SK-N-MC (cell line): ENCODE data around the gene PLA2G6.
"Not testable (repeated sequence)": the region's sequence is repeated elsewhere in the genome, so short reads cannot be mapped to it uniquely, and the experiment has no call there.

Source experiments
- DNase-seq: peaks from one replicate; pipeline ENCODE4 v3.0.0-alpha.2; 2011; ENCODE audit warnings: low read depth, low spot score
- H3K27ac ChIP-seq: fragments of 200-600 bp; sonication (generic); 2 replicates; pipeline ENCODE4 v1.5.1; 2016; ENCODE audit warnings: mixed run types
- H3K36me3 ChIP-seq: fragments of 200-600 bp; sonication (generic); 2 replicates; pipeline ENCODE4 v1.6.1; 2017; ENCODE audit warnings: antibody characterized with exemption, low read length, mixed read lengths; ENCODE audit not compliant: insufficient read depth
- H3K4me3 ChIP-seq: fragments of 200-600 bp; sonication (generic); 2 replicates; pipeline ENCODE4 v1.5.1; 2016
- H3K9ac ChIP-seq: fragments of 200-600 bp; sonication (generic); 2 replicates; pipeline ENCODE4 v1.8.0; 2017; ENCODE audit warnings: mixed run types, mixed read lengths; ENCODE audit not compliant: insufficient read length
- H3K9me3 ChIP-seq: fragments of 200-600 bp; sonication (generic); 2 replicates; pipeline ENCODE4 v1.6.1; 2017; ENCODE audit warnings: low read depth, mild to moderate bottlenecking, antibody characterized with exemption, low read length, moderate library complexity, mixed read lengths
- EZH2 ChIP-seq: fragments of 200-600 bp; sonication (generic); IDR thresholded peaks from one replicate; pipeline ENCODE4 v1.6.1; 2017; ENCODE audit warnings: antibody characterized with exemption
- FOXP2 ChIP-seq: optimal IDR thresholded peaks from 2 replicates; pipeline ENCODE3; 2011; ENCODE audit warnings: mild to moderate bottlenecking, moderate library complexity; ENCODE audit not compliant: insufficient read depth; ENCODE audit errors: extremely low read length, control extremely low read depth
- POLR2AphosphoS5 ChIP-seq: IDR thresholded peaks from 2 replicates; pipeline ENCODE4 v1.6.1; 2012; ENCODE audit warnings: mild to moderate bottlenecking, low read depth, low read length, borderline replicate concordance

The PLA2G6 gene

DNA sequence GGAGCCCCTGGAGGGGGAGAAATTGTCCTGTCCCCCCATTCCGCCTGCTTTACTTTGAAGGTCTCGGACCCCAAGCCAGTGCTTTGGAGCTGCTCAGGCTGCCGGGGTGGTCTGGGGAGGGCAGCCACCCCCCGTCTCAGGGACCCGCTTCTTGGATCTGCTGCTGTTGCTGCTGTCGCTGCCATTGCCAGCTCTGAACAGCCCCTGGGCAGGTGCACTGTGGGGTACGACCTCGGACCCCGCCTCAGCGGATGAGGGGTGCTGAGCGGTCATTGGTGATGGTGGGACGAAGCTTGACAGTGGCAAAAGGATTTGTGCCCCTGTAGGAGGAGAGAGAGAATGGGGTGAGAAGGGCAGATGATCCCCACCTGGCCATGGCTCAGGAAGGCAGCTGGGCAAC lies 96.6 kb downstream of the PLA2G6 start:
- no peaks in the 10 kb centered on the region for H3K9me3 ChIP-seq
- no peak overlapping the region for H3K4me3 ChIP-seq
- no peak overlapping the region for H3K27ac ChIP-seq
- DNase-seq, result no peak
- H3K36me3 ChIP-seq, result no peaks in the 10 kb centered on the region
- TF ChIP-seq EZH2 (no peak), FOXP2 (no peak), POLR2AphosphoS5 (no peak)
- no peak overlapping the region for H3K9ac ChIP-seq

DNA sequence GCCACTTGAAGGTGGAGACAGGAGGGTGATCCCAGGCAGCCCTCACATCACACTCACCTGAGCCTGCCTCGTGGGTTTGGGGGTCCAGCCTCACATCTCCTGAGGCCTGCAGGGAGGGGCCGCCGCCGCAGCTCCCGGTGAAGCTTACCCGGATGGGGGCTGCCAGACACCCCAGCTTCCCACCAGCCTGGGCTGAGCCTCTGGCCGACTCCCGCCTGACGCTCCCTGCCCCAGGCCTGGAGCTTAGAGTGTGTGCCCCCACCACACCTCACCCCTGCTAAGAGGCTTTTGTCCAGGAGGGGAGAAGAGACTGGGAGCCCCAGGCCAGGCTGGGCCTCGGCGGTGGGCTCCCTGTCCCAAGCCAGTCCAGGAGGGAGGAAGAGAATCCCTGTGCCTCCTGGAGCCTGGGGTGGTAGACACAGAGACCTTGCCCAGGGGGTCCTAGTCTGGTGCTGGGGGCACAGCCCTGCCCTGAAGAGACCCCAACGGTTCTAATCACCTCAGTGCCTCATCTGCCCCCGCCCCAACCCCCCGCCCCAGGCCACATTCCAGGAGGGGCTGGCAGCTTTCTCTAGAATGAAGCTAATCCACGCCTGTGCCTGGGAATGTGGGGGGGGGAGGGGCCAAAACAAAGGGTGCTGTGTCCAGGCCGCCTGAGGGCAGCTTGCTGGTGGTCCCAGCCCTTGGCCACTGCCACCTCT lies 97.5 kb downstream of the PLA2G6 start, which contains the start of gene SLC16A8:
Gene SLC16A8 (minus strand): TSS at position 254 of the 701 bp plus-strand sequence. CDS start 1,311 bp downstream, outside the sequence.
- no peak within 1 kb of the TSS for H3K9ac ChIP-seq
- H3K4me3 ChIP-seq, result no peak within 1 kb of the TSS
- no peaks in the 10 kb centered on the region for H3K9me3 ChIP-seq
- H3K36me3 ChIP-seq, result no peaks in the 10 kb centered on the region
- DNase-seq, result no peak
- H3K27ac ChIP-seq, result no peak within 1 kb of the TSS
- TF ChIP-seq FOXP2, result no peak
- no peak for TF ChIP-seq EZH2
- no peak for TF ChIP-seq POLR2AphosphoS5

DNA sequence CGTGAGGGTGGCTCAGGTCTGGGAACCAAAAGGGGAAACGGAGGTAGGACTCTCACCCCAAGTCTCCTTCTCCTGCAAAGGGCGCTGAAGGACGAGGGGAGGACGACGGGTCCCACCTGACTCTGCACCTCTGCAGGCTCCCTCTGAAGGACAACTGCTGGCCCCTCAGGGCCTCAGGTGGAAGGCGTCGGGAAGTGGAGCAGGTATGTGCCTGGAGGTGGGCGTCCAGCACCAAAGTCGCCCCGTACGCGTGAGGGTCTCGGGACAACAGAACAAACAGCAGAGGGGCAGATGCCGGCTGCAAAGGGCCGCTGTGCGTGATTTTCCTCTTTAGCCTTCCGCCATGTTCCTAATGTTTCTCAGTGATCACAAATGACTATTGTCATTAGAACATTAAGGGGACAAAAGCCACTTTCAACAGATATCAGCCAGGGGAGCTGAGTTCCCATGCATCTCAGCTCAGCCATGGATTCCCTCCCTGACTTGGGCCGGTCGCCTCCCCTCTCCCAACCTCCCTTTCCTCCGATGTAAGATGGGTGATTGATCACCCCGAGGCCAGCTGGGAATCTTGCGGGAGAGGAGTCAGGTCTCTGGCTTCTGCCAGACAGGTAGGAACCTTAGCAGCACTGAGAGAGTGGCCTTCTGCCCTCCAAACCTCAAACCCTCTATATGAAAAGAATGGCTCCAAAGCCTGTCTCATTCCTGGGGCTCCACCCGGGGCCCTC lies 98.5 kb downstream of the PLA2G6 start:
- no peak overlapping the region for H3K27ac ChIP-seq
- no peak for DNase-seq
- TF ChIP-seq POLR2AphosphoS5 (no peak), FOXP2 (no peak), EZH2 (no peak)
- H3K4me3 ChIP-seq, result no peak overlapping the region
- H3K9ac ChIP-seq, result no peak overlapping the region
- H3K9me3 ChIP-seq, result no peaks in the 10 kb centered on the region
- no peaks in the 10 kb centered on the region for H3K36me3 ChIP-seq

DNA sequence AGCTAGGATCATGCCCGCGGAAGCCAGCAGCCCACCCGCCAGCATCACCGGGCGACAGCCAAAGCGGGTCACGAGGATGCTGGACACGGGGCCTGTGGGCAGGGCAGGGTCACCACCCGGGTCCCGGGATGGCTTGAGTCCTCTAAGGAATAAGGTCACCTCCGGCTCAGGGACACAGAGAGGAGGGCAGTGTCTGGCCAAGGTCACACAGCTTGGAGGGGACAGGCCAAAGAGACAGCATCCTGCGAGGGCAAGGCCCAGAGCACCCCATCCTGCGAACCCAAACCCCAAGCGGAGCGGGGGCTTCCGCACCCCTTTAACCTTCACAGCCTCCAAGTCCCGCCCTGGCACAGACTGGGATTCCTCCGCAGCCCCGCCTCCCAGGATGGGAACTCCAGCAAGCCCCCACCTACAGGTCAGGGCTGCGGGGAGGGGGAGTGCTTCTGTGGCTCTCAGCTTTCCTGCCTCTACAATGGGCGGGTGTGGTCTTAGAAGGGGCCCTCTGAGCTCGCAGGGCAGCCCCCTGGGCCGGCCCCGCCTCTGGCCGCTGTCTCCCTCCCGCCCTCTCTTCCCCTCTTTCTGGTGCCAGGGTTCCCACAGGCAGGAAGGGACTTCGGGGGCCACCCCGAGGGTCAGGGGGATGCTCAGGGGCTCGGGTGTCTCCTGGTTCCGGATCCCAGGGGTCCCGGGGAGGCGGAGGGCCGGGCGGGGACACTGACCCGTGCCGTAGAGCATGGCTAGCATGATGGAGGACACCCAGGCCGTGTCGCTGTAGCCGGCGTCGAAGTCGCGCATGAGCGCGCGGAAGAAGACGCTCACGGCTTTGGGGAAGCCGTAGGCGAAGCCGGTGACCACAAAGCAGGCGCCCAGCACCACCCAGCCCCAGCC lies 99.4 kb downstream of the PLA2G6 start:
- Histone ChIP-seq H3K4me3 (peak overlapping the region; percentile 64), H3K27ac (no peak overlapping the region), H3K9me3 (no peaks in the 10 kb centered on the region), H3K36me3 (no peaks in the 10 kb centered on the region), H3K9ac (no peak overlapping the region)
- DNase-seq, result no peak
- no peak for TF ChIP-seq POLR2AphosphoS5

DNA sequence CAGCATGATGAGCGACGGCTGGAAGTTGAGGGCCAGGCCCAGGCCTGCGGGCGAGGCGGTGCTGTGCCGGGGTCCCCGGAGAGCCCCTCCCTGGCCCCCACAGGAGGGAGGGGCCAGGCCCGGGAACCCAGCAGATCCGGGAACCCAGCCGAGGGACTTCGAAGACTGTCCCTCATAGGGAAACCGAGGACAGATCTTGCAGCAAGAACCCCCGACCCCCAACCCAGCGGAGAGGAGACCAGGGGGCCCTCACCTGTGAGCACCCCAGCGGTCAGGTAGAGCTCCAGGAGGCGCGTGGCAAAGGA lies 100.0 kb downstream of the PLA2G6 start:
- H3K36me3 ChIP-seq, result no peaks in the 10 kb centered on the region
- H3K4me3 ChIP-seq, result peak overlapping the region; percentile 64
- H3K9ac ChIP-seq, result no peak overlapping the region
- H3K9me3 ChIP-seq, result no peaks in the 10 kb centered on the region
- H3K27ac ChIP-seq, result no peak overlapping the region
- no peak for DNase-seq
- TF ChIP-seq EZH2 (no peak), POLR2AphosphoS5 (no peak), FOXP2 (no peak)

DNA sequence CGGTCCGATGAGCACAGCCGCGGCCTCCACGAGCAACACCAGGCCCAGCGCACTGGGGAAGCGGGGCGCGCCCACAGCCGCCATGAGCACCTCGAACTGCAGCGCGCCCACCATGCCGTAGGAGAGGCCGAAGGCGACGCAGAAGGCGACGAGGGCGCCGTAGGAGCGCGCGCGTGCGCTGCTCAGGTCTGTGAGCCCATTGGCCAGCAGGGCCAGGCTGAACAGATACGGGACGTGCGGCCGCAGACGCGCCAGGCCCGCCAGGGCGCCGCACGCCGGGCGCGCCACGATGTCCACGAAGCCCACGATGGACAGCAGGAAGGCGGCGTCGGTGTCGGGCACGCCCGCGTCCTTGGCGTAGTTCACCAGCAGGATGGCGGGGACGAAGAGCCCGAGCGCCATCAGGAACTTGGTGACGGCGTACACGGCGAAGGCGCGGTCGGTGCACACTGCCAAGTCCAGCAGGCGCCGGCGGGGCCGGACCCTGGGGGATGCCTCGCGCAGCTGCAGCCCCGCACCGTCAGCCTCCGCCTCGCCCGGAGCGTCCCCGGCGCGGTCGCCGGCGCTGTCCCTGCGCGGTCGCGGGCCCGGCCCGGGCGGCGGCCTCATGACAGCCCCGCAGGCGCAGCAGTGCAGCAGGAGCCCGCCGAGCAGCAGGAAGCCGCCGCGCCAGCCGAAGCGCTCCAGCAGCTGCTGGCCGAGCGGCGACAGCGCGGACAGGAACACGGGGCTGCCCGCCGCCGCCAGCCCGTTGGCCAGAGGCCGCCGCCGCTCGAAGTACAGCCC lies 100.6 kb downstream of the PLA2G6 start:
- no peaks in the 10 kb centered on the region for H3K9me3 ChIP-seq
- no peak for TF ChIP-seq EZH2
- TF ChIP-seq POLR2AphosphoS5, result no peak; the same call in 1 of the 2 replicates
- no peak for TF ChIP-seq FOXP2
- H3K9ac ChIP-seq, result no peak overlapping the region
- H3K4me3 ChIP-seq, result peak overlapping the region; percentile 64
- no peaks in the 10 kb centered on the region for H3K36me3 ChIP-seq
- DNase-seq, result no peak
- H3K27ac ChIP-seq, result no peak overlapping the region

DNA sequence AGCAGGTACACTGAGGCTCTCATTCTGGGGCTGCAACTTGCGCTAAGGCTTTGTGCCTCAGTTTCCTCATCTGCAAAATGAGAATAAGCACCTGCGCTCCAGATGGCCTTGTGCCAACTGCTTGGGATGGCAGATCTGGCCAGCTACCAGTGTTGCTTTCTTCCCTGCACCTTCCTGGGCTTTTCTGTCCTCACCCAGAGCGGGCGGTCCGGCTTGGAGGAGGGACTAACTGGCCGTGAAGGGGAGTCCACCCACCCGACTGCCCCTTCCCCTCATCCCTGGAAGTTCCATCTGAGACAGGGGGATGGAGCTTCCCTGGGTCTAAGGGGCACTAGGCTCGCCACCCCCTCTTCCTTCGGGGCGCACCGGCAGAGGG lies 101.2 kb downstream of the PLA2G6 start:
- no peak overlapping the region for H3K4me3 ChIP-seq
- DNase-seq, result no peak
- no peaks in the 10 kb centered on the region for H3K9me3 ChIP-seq
- TF ChIP-seq FOXP2, result no peak
- no peak for TF ChIP-seq POLR2AphosphoS5
- TF ChIP-seq EZH2, result no peak
- no peak overlapping the region for H3K9ac ChIP-seq
- H3K27ac ChIP-seq, result no peak overlapping the region
- H3K36me3 ChIP-seq, result no peaks in the 10 kb centered on the region

DNA sequence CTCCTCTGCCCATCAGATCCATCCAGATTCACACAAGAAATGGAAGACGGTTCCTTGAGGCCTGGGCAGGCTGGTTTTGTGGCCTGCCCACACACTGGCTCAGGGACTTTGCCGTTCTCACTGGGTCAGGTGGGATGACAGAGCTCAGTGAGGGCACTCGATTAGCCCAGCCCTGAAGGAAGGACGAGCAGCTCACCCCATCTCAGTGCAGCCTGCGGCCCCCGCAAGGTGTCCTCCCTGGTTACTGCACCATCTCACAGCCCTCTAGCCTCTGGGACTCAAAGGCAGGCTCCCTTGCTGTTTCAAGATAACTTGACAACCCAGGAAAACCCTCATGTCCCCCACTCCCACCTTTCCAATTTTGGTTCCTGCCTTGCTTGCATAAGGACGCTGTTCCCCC lies 101.8 kb downstream of the PLA2G6 start:
- Histone ChIP-seq H3K36me3 (no peaks in the 10 kb centered on the region), H3K4me3 (no peak overlapping the region), H3K9me3 (no peaks in the 10 kb centered on the region), H3K27ac (no peak overlapping the region), H3K9ac (no peak overlapping the region)
- TF ChIP-seq FOXP2, result no peak
- DNase-seq, result no peak

DNA sequence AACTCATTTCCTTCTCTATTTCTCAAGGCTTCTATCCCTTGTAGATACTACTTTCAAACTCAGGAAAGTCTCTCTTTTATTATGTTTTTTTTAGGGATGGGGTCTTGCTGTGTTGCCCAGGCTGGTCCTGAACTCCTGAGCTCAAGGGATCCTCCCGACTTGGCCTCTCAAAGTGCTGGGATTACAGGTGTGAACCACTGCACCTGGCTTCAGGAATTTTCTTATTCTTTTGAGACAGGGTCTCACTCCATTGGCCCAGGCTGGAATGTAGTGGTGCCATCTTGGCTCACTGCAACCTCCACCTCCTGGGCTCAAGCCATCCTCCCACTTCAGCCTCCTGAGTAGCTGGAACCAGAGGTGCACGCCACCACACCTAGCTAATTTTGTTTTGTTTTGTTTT lies 102.4 kb downstream of the PLA2G6 start:
- DNase-seq, H3K9me3 ChIP-seq, H3K9ac ChIP-seq, H3K4me3 ChIP-seq, H3K27ac ChIP-seq, H3K36me3 ChIP-seq: not testable (repeated sequence)
